MM.1S (cell line): ENCODE results near the gene BRI3.
A peak's percentile ranks its signal among the peaks of the same experiment; 100 is the strongest.

ENCODE experiments used
- EZH2 ChIP-seq: fragments of 300-600 bp; sonication (generic); optimal IDR thresholded peaks from 2 replicates; pipeline ENCODE3; 2017; ENCODE audit warnings: low read depth, mild to moderate bottlenecking, antibody characterized with exemption, low read length, mixed read lengths
- EZH2phosphoT487 ChIP-seq: fragments of 300-600 bp; sonication (generic); IDR thresholded peaks from 2 replicates; pipeline ENCODE4 v1.6.1; 2018; ENCODE audit warnings: antibody characterized with exemption, low read length
- TF ChIP-seq, protein P1 (sequence below): fragments of 300-600 bp; sonication (generic); IDR thresholded peaks from 2 replicates; pipeline ENCODE4 v1.5.1; 2016; ENCODE audit warnings: antibody characterized with exemption, low read length, mixed read lengths

DNA sequence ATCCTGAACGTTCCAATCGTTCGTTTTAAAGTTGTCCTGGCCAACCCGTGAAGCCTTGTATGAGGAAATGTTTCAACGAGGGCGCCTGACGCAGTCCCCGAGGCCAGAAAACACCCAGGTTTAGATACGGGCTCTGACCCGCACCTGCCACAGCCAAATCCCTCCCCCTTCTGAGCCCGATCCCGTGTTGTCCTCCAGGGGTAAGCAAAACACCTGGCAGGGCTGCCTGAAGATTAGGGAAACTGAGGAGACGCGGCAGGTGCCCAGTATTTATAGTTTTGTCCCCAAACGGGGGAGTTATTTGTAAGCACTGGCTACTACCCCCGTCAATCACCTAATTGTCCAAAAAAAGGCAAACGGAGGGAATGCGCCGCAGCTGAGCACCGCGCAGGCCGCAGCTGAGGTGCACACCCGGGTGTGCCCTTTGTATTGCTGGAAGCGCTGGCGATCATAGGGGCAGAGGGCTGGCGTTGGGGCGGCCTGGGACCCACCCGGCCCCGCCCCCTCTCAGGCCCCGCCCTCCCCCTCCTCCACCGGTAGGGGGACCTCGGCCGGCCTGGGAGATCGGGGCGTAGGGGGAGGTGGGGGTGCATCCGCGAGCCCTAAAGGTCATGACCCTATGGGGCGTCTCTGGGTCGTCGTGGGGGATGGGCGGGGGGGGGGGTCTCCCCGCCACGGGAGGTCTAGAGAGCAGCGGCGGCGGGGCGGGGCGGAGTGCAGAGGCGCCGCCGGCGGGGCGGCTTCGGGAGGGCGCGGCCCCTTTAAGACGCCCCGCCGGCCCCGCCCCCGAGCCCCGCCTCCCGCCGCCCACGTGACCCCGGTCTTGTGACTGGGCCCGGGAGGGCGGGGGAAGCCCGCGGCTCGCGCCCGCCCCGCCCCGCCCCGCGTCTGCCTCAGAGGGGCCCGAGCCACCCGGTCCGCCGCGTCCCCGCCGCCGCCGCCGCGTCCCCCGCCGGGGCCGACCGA is at the start of gene BRI3:
- TF ChIP-seq, protein P1, sequence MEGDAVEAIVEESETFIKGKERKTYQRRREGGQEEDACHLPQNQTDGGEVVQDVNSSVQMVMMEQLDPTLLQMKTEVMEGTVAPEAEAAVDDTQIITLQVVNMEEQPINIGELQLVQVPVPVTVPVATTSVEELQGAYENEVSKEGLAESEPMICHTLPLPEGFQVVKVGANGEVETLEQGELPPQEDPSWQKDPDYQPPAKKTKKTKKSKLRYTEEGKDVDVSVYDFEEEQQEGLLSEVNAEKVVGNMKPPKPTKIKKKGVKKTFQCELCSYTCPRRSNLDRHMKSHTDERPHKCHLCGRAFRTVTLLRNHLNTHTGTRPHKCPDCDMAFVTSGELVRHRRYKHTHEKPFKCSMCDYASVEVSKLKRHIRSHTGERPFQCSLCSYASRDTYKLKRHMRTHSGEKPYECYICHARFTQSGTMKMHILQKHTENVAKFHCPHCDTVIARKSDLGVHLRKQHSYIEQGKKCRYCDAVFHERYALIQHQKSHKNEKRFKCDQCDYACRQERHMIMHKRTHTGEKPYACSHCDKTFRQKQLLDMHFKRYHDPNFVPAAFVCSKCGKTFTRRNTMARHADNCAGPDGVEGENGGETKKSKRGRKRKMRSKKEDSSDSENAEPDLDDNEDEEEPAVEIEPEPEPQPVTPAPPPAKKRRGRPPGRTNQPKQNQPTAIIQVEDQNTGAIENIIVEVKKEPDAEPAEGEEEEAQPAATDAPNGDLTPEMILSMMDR: peak; percentile 9; the same call in 1 of the 2 replicates
- no peak for TF ChIP-seq EZH2
- TF ChIP-seq EZH2phosphoT487: no peak
